Endothelial cell of umbilical vein (primary cell): ENCODE data around the gene GCNT1. TPM values are rescaled to one million over a fixed set of nuclear protein-coding genes. Genes with fewer than 3 reads are reported as not detected.

Experiments
- BruUV-seq: library from RNA; stranded (reverse); fragments of 400-500 nt; replicated peaks from 2 replicates; lab custom pipeline; 2021; lab: Mats Ljungman, UMichigan
- CTCF ChIA-PET: fragments of 300-600, 350-600 bp; sonication (Branson Sonifier 250); formaldehyde crosslinking; loops from one replicate; lab custom pipeline; 2021; ENCODE audit warnings: antibody characterized with exemption, inconsistent platforms; lab: Charles Lee
- POLR2A ChIA-PET: fragments of 300-600, 350-600 bp; sonication (Branson Sonifier 250); formaldehyde crosslinking; loops from one replicate; lab custom pipeline; 2021; ENCODE audit warnings: antibody characterized with exemption, inconsistent platforms; lab: Charles Lee
- DNase-seq: peaks from one replicate; pipeline ENCODE4 v3.0.0-alpha.2; 2011; ENCODE audit warnings: low read depth, low spot score
- FAIRE-seq: peaks from 2 replicates; lab custom pipeline; 2011; peaks lifted over from hg19 to GRCh38; lab: Jason Lieb, UNC
- H2AFZ ChIP-seq: 2 replicates; pipeline ENCODE4 v1.6.0; 2012; ENCODE audit warnings: low read depth, low read length, control low read depth, inconsistent platforms
- H3K27ac ChIP-seq: 2 replicates; pipeline ENCODE4 v1.5.1; 2011; ENCODE audit warnings: low read depth, mild to moderate bottlenecking, control low read depth, low read length, moderate library complexity; ENCODE audit not compliant: insufficient read depth
- H3K27me3 ChIP-seq, 2 experiments: 2 replicates each; pipeline versions ENCODE4 v1.6.0 to v1.6.1; 2011; ENCODE audit warnings: low read length in 2 of 2, mixed read lengths in 1 of 2; ENCODE audit not compliant: control insufficient read depth in 2 of 2, insufficient read depth in 2 of 2
- H3K36me3 ChIP-seq, 2 experiments: 2 replicates in 1 of 2; 3 replicates in 1 of 2; pipeline ENCODE4 v1.5.1; 2011; ENCODE audit warnings: low read length in 2 of 2, mild to moderate bottlenecking in 1 of 2, moderate library complexity in 1 of 2; ENCODE audit not compliant: control insufficient read depth in 2 of 2, insufficient read depth in 2 of 2; ENCODE audit errors: extremely low read depth in 1 of 2
- H3K4me1 ChIP-seq: 3 replicates; pipeline ENCODE4 v1.5.1; 2011; ENCODE audit warnings: mild to moderate bottlenecking, low read length; ENCODE audit not compliant: control insufficient read depth, insufficient read depth; ENCODE audit errors: extremely low read depth
- H3K4me2 ChIP-seq: 2 replicates; pipeline ENCODE4 v1.6.1; 2011; ENCODE audit warnings: low read length, control low read depth, mixed read lengths; ENCODE audit not compliant: insufficient read depth
- H3K4me3 ChIP-seq, 3 experiments: fragments of 200-600 bp in 1 of 3; sonication (generic), shearing (Covaris generic) in 1 of 3; replicated peaks in 1 of 3; 2 replicates each; pipeline ENCODE4 v1.5.1; 2011 to 2016; ENCODE audit warnings: control low read depth in 3 of 3, low read length in 3 of 3, mild to moderate bottlenecking in 2 of 3, inconsistent platforms in 1 of 3, low read depth in 1 of 3, moderate library complexity in 1 of 3; ENCODE audit not compliant: insufficient read depth in 1 of 3
- H3K79me2 ChIP-seq: 2 replicates; pipeline ENCODE4 v1.6.0; 2012; ENCODE audit warnings: low read length, inconsistent platforms; ENCODE audit not compliant: control insufficient read depth, insufficient read depth
- H3K9ac ChIP-seq: replicated peaks from 2 replicates; pipeline ENCODE3; 2011; ENCODE audit warnings: low read length, control low read depth; ENCODE audit not compliant: insufficient read depth; ENCODE audit errors: extremely low read depth
- H3K9me1 ChIP-seq: replicated peaks from 3 replicates; pipeline ENCODE4 v1.6.0; 2011; ENCODE audit warnings: mild to moderate bottlenecking, low read length; ENCODE audit not compliant: control insufficient read depth, insufficient read depth; ENCODE audit errors: extremely low read depth
- H3K9me3 ChIP-seq: replicated peaks from 2 replicates; pipeline ENCODE4 v1.5.1; 2012; ENCODE audit warnings: low read length, inconsistent platforms; ENCODE audit not compliant: control insufficient read depth, insufficient read depth
- H4K20me1 ChIP-seq: replicated peaks from 2 replicates; pipeline ENCODE3; 2011; ENCODE audit warnings: mild to moderate bottlenecking, low read length; ENCODE audit not compliant: control insufficient read depth, insufficient read depth; ENCODE audit errors: extremely low read depth
- EZH2 ChIP-seq: IDR thresholded peaks from 2 replicates; pipeline ENCODE4 v1.6.1; 2012; ENCODE audit warnings: borderline replicate concordance, low read depth, mild to moderate bottlenecking, moderate library complexity, low read length, inconsistent platforms; ENCODE audit not compliant: severe bottlenecking
- FOS ChIP-seq: IDR thresholded peaks from 2 replicates; pipeline ENCODE4 v1.6.1; 2011; ENCODE audit warnings: mild to moderate bottlenecking, low read length, moderate library complexity, borderline replicate concordance; ENCODE audit not compliant: insufficient read depth
- GATA2 ChIP-seq: IDR thresholded peaks from 2 replicates; pipeline ENCODE4 v1.7.0; 2011; ENCODE audit warnings: low read depth, mild to moderate bottlenecking, moderate library complexity, mixed read lengths, low read length; ENCODE audit not compliant: insufficient read length, insufficient read depth
- JUN ChIP-seq: IDR thresholded peaks from 2 replicates; pipeline ENCODE4 v1.6.1; 2011; ENCODE audit warnings: borderline replicate concordance, low read depth; ENCODE audit not compliant: insufficient read length, insufficient read depth
- MYC ChIP-seq: IDR thresholded peaks from one replicate; pipeline ENCODE4 v1.6.1; 2011; ENCODE audit warnings: mild to moderate bottlenecking, low read depth, low read length
- POLR2A ChIP-seq: IDR thresholded peaks from 2 replicates; pipeline ENCODE4 v1.6.1; 2012; ENCODE audit warnings: low read depth, mild to moderate bottlenecking, control low read depth, low read length
- POLR2AphosphoS5 ChIP-seq: IDR thresholded peaks from 2 replicates; pipeline ENCODE4 v1.6.1; 2012; ENCODE audit warnings: low read depth, mild to moderate bottlenecking, control low read depth, low read length, moderate library complexity; ENCODE audit not compliant: insufficient read depth
- dilution Hi-C: fragments of 300-500 bp; cut with MboI; formaldehyde crosslinking; loops from one replicate; pipeline ENCODE4 v1.15.0; 2019; ENCODE audit warnings: low sequenced_read_pairs; ENCODE audit not compliant: extremely low pct_ligation_motif_present
- intact Hi-C: fragments of 100-400 bp; cut with micrococcal nuclease; formaldehyde crosslinking; loops from one replicate; pipeline ENCODE4 v1.10.0; 2022
- polyA plus RNA-seq, 4 experiments: library from polyadenylated mRNA; depleted of rRNA in 3 of 4; stranded (reverse) in 3 of 4; unstranded in 1 of 4; fragments of >200 nt; gene quantifications; 2 replicates each; pipeline versions ENCODE4 v1.2.1 to v1.2.3, GENCODE V29; 2011 to 2012; ENCODE audit warnings: missing spikeins in 1 of 4
- total RNA-seq: library from RNA; stranded (reverse); gene quantifications from 2 replicates; pipeline ENCODE4 v1.2.3, GENCODE V29; 2021
- TF ChIP-seq, protein P1 (sequence below), 2 donors: IDR thresholded peaks; 1 replicate in 1 of 2; 2 replicates in 1 of 2; pipeline ENCODE4 v1.5.1; 2011; ENCODE audit warnings: low read length in 2 of 2, mild to moderate bottlenecking in 2 of 2, moderate library complexity in 2 of 2, control low read depth in 1 of 2, inconsistent platforms in 1 of 2, low read depth in 1 of 2; ENCODE audit not compliant: insufficient read depth in 1 of 2; ENCODE audit errors: extremely low read depth in 1 of 2
- TF ChIP-seq, protein P2 (sequence below): IDR thresholded peaks from 2 replicates; pipeline ENCODE4 v1.6.1; 2011; ENCODE audit not compliant: insufficient read depth, insufficient read length

Gene GCNT1
- total and polyA plus RNA-seq, 2 donors (not counting 3 experiments of a cell fraction or from before 2014, with no cell fraction given), result 18.1 to 30.9 TPM

DNA sequence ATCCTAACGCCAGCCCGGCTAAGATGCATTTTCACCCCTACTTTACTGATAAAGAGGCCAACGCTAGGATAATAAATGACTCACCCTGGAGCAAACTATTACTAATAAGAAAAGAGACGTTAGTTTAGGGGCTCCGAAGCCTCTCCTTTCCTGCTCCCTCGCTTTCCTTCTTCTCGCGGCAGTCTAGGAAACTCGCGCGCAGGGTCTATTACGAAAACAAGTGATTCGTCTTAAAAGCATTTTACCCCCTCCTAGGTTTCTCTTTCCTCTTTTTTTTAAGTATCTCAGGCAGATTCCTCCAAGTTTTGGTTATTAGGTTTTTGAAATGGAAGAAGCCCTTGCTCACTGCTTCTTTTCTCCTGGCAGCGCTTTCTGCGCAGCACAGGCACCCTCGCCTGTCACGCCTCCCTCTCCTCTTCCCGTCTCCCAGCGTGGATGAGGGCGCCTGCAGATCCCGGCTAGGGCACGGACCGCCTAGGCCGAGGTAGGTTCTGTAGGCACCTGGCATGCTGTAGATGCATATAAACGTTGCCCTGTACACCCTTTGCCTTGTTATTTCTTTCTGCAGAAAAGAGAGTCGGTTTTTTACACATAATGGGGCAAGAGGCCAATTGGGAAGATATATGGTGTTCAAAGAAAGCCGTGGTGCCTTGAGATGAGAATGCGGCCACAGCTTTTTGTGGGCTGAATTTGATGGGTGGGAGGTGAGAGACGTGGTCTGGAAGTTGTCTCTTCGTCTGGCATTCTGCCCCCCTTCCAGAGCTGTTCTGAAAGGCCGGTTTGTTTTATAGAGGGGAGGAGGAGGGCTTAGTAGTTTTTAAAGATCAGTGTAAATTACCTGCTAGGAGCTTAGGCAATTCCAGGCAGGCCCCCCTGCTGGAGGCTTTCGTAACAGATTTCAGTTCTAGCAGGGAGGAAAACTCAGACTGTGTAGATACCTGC is 983 bp downstream of the GCNT1 start:
- H2AFZ ChIP-seq, result peak overlapping the region; percentile 69
- peak overlapping the region; percentile 71 to 87 (median 75) for H3K4me3 ChIP-seq
- H3K4me2 ChIP-seq, result peak overlapping the region; percentile 90
- no peaks in the 10 kb centered on the region for H3K9me3 ChIP-seq
- ChIA-PET CTCF (interaction anchor here (0.6 to 2.8 kb wide), 20 partner anchors 9 to 232 kb away, joined by 3 to 28 read pairs (median 4); partner anchors contain the start of gene RFK), POLR2A (no interaction called here)
- intact Hi-C loops, result loop anchor here (1.0 to 10.0 kb wide), 8 partner anchors 13 to 1353 kb away; partner anchors contain the start of genes FOXB2, PCSK5 and RFK
- BruUV-seq, result no TSS peak
- H3K27ac ChIP-seq, result peak overlapping the region; percentile 64
- FAIRE-seq, result peak; percentile 77
- H4K20me1 ChIP-seq, result no peaks in the 10 kb centered on the region
- dilution Hi-C loops, result no loop called here
- peak; percentile 79 for DNase-seq
- no peaks in the 10 kb centered on the region for H3K27me3 ChIP-seq
- H3K79me2 ChIP-seq, result peaks cover 2% of the 10 kb centered on the region
- TF ChIP-seq, protein P1, sequence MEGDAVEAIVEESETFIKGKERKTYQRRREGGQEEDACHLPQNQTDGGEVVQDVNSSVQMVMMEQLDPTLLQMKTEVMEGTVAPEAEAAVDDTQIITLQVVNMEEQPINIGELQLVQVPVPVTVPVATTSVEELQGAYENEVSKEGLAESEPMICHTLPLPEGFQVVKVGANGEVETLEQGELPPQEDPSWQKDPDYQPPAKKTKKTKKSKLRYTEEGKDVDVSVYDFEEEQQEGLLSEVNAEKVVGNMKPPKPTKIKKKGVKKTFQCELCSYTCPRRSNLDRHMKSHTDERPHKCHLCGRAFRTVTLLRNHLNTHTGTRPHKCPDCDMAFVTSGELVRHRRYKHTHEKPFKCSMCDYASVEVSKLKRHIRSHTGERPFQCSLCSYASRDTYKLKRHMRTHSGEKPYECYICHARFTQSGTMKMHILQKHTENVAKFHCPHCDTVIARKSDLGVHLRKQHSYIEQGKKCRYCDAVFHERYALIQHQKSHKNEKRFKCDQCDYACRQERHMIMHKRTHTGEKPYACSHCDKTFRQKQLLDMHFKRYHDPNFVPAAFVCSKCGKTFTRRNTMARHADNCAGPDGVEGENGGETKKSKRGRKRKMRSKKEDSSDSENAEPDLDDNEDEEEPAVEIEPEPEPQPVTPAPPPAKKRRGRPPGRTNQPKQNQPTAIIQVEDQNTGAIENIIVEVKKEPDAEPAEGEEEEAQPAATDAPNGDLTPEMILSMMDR (IDR thresholded peaks at IDR 0.05; ENCODE audit: extremely low read depth in 1 of 2, insufficient read depth in 1 of 2, low read depth in 1 of 2, low read length in 2 of 2), result peak; percentile 31 to 61
- no peak for TF ChIP-seq JUN
- H3K36me3 ChIP-seq, result peaks cover 0 to 2% of the 10 kb centered on the region in 2 experiments
- H3K9me1 ChIP-seq, result no peaks in the 10 kb centered on the region
- peaks cover 23% of the 10 kb centered on the region for H3K4me1 ChIP-seq
- peak overlapping the region; percentile 89 for H3K9ac ChIP-seq

DNA sequence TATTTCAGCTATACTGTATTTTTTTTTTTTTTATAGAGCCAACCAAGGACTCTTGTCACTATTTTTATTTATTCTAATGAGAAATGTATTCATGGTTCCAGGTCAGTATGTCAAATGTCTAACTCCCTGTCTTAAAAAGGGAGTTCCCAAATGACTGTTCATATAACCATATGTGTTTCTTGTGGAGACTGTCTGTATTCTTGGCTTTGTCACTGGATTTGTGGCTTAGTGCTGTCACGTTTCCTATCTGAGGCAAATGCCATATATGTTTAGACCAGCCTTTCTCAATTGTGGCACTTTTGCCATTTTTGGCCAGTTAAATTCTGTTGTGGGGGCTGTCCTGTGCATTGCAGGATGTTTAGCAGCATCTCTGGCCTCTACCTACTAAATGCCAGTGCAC is 3.1 kb downstream of the GCNT1 start:
- no peaks in the 10 kb centered on the region for H3K9me1 ChIP-seq
- peaks cover 0 to 2% of the 10 kb centered on the region in 2 experiments for H3K36me3 ChIP-seq
- no peak for FAIRE-seq
- POLR2A ChIA-PET, result no interaction called here
- H3K4me2 ChIP-seq, result no peak overlapping the region
- CTCF ChIA-PET, result interaction anchor here (0.8 to 1.3 kb wide), 2 partner anchors 11 to 197 kb away, joined by 3 to 4 read pairs; no protein-coding TSS in a partner anchor
- H4K20me1 ChIP-seq, result no peaks in the 10 kb centered on the region
- H3K79me2 ChIP-seq, result peaks cover 2% of the 10 kb centered on the region
- H3K27ac ChIP-seq, result no peak overlapping the region
- no peak for DNase-seq
- dilution Hi-C loops (no loop called here), intact Hi-C loops (no loop called here)
- peaks cover 11% of the 10 kb centered on the region for H3K4me1 ChIP-seq
- H3K27me3 ChIP-seq, result no peaks in the 10 kb centered on the region
- no peaks in the 10 kb centered on the region for H3K9me3 ChIP-seq
- BruUV-seq, result no TSS peak
- H3K4me3 ChIP-seq, result no peak overlapping the region
- H3K9ac ChIP-seq, result no peak overlapping the region
- no peak overlapping the region for H2AFZ ChIP-seq
- TF ChIP-seq EZH2, result no peak
- TF ChIP-seq, protein P1 (IDR thresholded peaks at IDR 0.05; ENCODE audit: extremely low read depth in 1 of 2, insufficient read depth in 1 of 2, low read depth in 1 of 2, low read length in 2 of 2), result no peak
- no peak for TF ChIP-seq POLR2AphosphoS5
- TF ChIP-seq FOS, result no peak
- no peak for TF ChIP-seq JUN
- TF ChIP-seq GATA2, result no peak
- TF ChIP-seq, protein P2, sequence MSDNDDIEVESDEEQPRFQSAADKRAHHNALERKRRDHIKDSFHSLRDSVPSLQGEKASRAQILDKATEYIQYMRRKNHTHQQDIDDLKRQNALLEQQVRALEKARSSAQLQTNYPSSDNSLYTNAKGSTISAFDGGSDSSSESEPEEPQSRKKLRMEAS, result no peak
- TF ChIP-seq MYC, result no peak
- TF ChIP-seq POLR2A, result no peak
